ENCODE measurements around the gene NQO1. TPM values are rescaled to one million over a fixed set of nuclear protein-coding genes. Genes with fewer than 3 reads are reported as not detected.
A peak's percentile ranks its signal among the peaks of the same experiment; 100 is the strongest.

NQO1 gene
- total RNA-seq, result 100 to 1,000 TPM in 3 of 4 donors, 10 to 100 TPM in 1; 42.4 to 311 (median 144) TPM

- Histone ChIP-seq H3K4me1 (peaks cover 0 to 18% (median 2%) of the 10 kb centered on the region in 4 donors), H3K27ac (peak within 1 kb of the TSS; percentile 79 to 86 (median 81)), H3K4me3 (peak within 1 kb of the TSS; percentile 48 to 56 (median 53)), H3K9me3 (no peaks in the 10 kb centered on the region), H3K36me3 (no peaks in the 10 kb centered on the region), H3K27me3 (no peaks in the 10 kb centered on the region)
- TF ChIP-seq, protein P1, sequence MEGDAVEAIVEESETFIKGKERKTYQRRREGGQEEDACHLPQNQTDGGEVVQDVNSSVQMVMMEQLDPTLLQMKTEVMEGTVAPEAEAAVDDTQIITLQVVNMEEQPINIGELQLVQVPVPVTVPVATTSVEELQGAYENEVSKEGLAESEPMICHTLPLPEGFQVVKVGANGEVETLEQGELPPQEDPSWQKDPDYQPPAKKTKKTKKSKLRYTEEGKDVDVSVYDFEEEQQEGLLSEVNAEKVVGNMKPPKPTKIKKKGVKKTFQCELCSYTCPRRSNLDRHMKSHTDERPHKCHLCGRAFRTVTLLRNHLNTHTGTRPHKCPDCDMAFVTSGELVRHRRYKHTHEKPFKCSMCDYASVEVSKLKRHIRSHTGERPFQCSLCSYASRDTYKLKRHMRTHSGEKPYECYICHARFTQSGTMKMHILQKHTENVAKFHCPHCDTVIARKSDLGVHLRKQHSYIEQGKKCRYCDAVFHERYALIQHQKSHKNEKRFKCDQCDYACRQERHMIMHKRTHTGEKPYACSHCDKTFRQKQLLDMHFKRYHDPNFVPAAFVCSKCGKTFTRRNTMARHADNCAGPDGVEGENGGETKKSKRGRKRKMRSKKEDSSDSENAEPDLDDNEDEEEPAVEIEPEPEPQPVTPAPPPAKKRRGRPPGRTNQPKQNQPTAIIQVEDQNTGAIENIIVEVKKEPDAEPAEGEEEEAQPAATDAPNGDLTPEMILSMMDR (IDR thresholded peaks at IDR 0.05), result no peak
- TF ChIP-seq POLR2A (IDR thresholded peaks at IDR 0.05), result peak; percentile 82 to 94
- DNase-seq, result peak; percentile 95 to 97 (median 97)
Measured at GRCh38 chr16:69726313-69727060, at the start of gene NQO1. Gene NQO1 (minus strand): TSS chr16:69726560. CDS start chr16:69726439, 121 bp downstream.

DNA sequence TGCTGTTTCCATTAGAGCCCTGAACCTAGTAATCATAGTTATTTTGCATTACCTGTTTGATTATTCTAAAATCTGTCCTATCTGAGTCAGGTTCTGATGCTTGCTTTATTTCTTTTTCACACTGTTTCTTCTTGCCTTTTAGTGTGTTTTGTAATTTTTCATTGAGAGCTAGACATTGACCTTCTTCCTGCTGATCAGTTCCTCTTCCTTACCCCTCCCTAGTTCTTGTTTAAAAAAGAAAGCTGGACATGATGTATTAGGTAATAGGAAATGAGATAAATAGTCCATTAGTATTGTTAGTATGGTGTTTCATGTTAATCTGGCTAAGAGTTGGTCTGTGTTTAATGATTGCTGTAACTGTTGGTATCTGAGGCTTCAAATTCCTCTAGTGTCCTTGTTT lies 49.2 kb upstream of the NQO1 start:
- H3K4me3 ChIP-seq, result no peak overlapping the region
- peaks cover 0 to 18% (median 0%) of the 10 kb centered on the region in 3 donors for H3K36me3 ChIP-seq
- no peak for DNase-seq
- no peaks in the 10 kb centered on the region for H3K9me3 ChIP-seq
- TF ChIP-seq, protein P1 (IDR thresholded peaks at IDR 0.05), result no peak
- TF ChIP-seq POLR2A (IDR thresholded peaks at IDR 0.05), result no peak
- peaks cover 0 to 14% (median 5%) of the 10 kb centered on the region in 4 donors for H3K4me1 ChIP-seq
- H3K27ac ChIP-seq, result no peak overlapping the region
- no peaks in the 10 kb centered on the region for H3K27me3 ChIP-seq

GRCh38 chr16:69773260-69773947 lies 47.0 kb upstream of the NQO1 start:
- Histone ChIP-seq H3K4me3 (no peak overlapping the region), H3K27me3 (no peaks in the 10 kb centered on the region), H3K9me3 (no peaks in the 10 kb centered on the region), H3K36me3 (peaks cover 0 to 9% (median 0%) of the 10 kb centered on the region in 3 donors), H3K27ac (no peak overlapping the region), H3K4me1 (peaks cover 0 to 14% (median 5%) of the 10 kb centered on the region in 4 donors)
- DNase-seq, result no peak
- no peak for TF ChIP-seq POLR2A (IDR thresholded peaks at IDR 0.05)
- TF ChIP-seq, protein P1 (IDR thresholded peaks at IDR 0.05), result no peak

DNA sequence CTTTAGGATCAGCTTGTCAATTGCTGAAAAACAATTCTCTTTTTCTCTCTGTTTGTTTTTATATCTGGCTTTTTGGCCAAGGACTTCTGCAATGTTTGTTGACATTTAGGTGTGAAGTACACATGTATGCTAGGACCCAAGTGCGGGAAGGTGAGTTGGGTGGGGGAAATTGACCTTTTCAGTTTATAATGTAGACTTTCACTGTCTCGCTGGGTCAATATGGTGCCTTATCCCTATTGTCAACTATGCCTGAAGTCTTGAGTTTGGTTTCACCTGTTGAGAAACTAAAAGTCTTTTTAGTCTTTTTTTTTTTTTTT lies 45.2 kb upstream of the NQO1 start:
- Histone ChIP-seq H3K4me1 (peaks cover 0 to 14% (median 5%) of the 10 kb centered on the region in 4 donors), H3K4me3 (no peak overlapping the region), H3K27me3 (no peaks in the 10 kb centered on the region), H3K27ac (no peak overlapping the region), H3K9me3 (no peaks in the 10 kb centered on the region), H3K36me3 (peaks cover 0 to 6% (median 0%) of the 10 kb centered on the region in 3 donors)
- TF ChIP-seq POLR2A (IDR thresholded peaks at IDR 0.05), result no peak
- TF ChIP-seq, protein P1 (IDR thresholded peaks at IDR 0.05), result no peak
- no peak for DNase-seq

GRCh38 chr16:69769404-69769803 lies 43.0 kb upstream of the NQO1 start:
- H3K27me3 ChIP-seq, result no peaks in the 10 kb centered on the region
- TF ChIP-seq POLR2A (IDR thresholded peaks at IDR 0.05), result no peak
- TF ChIP-seq, protein P1 (IDR thresholded peaks at IDR 0.05), result no peak
- H3K36me3 ChIP-seq, result no peaks in the 10 kb centered on the region
- no peak overlapping the region for H3K4me3 ChIP-seq
- no peaks in the 10 kb centered on the region for H3K9me3 ChIP-seq
- H3K4me1 ChIP-seq, result peaks cover 0 to 14% (median 5%) of the 10 kb centered on the region in 4 donors
- DNase-seq, result no peak
- no peak overlapping the region for H3K27ac ChIP-seq
